Smooth muscle cell (in vitro differentiated cells): Measurements from ENCODE around the gene MRRF. TPM values are rescaled to one million over a fixed set of nuclear protein-coding genes. Genes with fewer than 3 reads are reported as not detected.

ENCODE experiments used
- DNase-seq: peaks from one replicate; lab custom pipeline; 2025; ENCODE audit not compliant: unreplicated experiment; lab: John Stamatoyannopoulos, UW
- H2AFZ ChIP-seq: fragments of 200-600 bp; sonication (generic); 2 replicates; pipeline ENCODE4 v1.6.0; 2016; ENCODE audit warnings: antibody characterized with exemption, low read depth, mild to moderate bottlenecking
- H3F3A ChIP-seq: fragments of 200-600 bp; sonication (generic); 2 replicates; pipeline ENCODE4 v1.6.0; 2017; ENCODE audit warnings: antibody characterized with exemption, low read depth
- H3K27ac ChIP-seq: fragments of 200-600 bp; sonication (generic); 2 replicates; pipeline ENCODE4 v1.5.1; 2016; ENCODE audit warnings: low read depth, mild to moderate bottlenecking
- H3K27me3 ChIP-seq: fragments of 200-600 bp; sonication (generic); 2 replicates; pipeline ENCODE4 v1.6.1; 2016; ENCODE audit warnings: low read depth, mild to moderate bottlenecking
- H3K36me3 ChIP-seq: fragments of 200-600 bp; sonication (generic); 2 replicates; pipeline ENCODE4 v1.5.1; 2016; ENCODE audit warnings: low read depth
- H3K4me1 ChIP-seq: fragments of 200-600 bp; sonication (generic); 2 replicates; pipeline ENCODE4 v1.5.1; 2016; ENCODE audit warnings: low read depth
- H3K4me2 ChIP-seq: fragments of 200-600 bp; sonication (generic); 2 replicates; pipeline ENCODE4 v1.6.0; 2016; ENCODE audit warnings: mild to moderate bottlenecking
- H3K4me3 ChIP-seq: fragments of 200-600 bp; sonication (generic); 2 replicates; pipeline ENCODE4 v1.5.1; 2016; ENCODE audit warnings: mild to moderate bottlenecking
- H3K79me2 ChIP-seq: fragments of 200-600 bp; sonication (generic); 2 replicates; pipeline ENCODE4 v1.6.0; 2016; ENCODE audit warnings: low read depth, mild to moderate bottlenecking
- H3K9ac ChIP-seq: fragments of 200-600 bp; sonication (generic); 2 replicates; pipeline ENCODE4 v1.6.0; 2016; ENCODE audit warnings: low read depth
- H3K9me3 ChIP-seq: fragments of 200-600 bp; sonication (generic); replicated peaks from 2 replicates; pipeline ENCODE4 v1.5.1; 2016; ENCODE audit warnings: low read depth
- H4K20me1 ChIP-seq: fragments of 200-600 bp; sonication (generic); 2 replicates; pipeline ENCODE4 v1.6.0; 2016; ENCODE audit warnings: low read depth
- WGBS: methylation state at CpG from one replicate; pipeline ENCODE4 v1.1.7; 2016; ENCODE audit warnings: low lambda C conversion rate; 5-methylcytosine and 5-hydroxymethylcytosine counted together
- polyA plus RNA-seq: library from polyadenylated mRNA; unstranded; fragments of >200 nt; fragmentation: Nextera tagmentation; extraction: Ambion mirVana; gene quantifications from 2 replicates; pipeline ENCODE4 v1.2.1, GENCODE V29; 2016
- total RNA-seq: library from RNA; depleted of rRNA; stranded (reverse); fragments of >200 nt; gene quantifications from 2 replicates; pipeline ENCODE4 v1.2.3, GENCODE V29; 2014
- TF ChIP-seq, protein P1 (sequence below): fragments of 200-600 bp; sonication (generic); IDR thresholded peaks from 2 replicates; pipeline ENCODE4 v1.5.1; 2017; ENCODE audit warnings: borderline replicate concordance, mild to moderate bottlenecking, antibody characterized with exemption; ENCODE audit not compliant: insufficient read depth, poor library complexity, severe bottlenecking

The MRRF gene
- total and polyA plus RNA-seq, 2 experiments from 2014 or later: 8.4 to 28.1 TPM

DNA sequence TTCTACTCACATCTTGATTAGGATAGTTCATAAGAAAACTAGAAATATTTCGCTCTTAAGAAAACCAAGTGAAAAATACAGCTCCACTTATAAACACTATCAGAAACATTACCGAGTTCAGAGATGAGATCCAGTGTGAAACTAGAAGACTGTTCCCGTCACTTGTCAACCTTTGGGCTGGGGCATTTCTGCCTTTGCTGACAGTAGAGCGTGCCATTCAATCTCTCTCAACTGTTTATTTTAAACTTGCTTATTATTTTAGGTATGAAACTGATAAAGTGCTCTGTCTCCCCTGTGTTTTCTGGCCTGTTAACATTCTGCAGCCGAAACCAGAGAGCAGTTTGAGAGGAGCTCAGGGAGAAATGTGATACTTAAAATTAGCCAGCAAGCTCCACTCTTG lies 16.7 kb downstream of the MRRF start:
- H3K4me3 ChIP-seq: no peak overlapping the region
- no peak overlapping the region for H3K9ac ChIP-seq
- TF ChIP-seq, protein P1, sequence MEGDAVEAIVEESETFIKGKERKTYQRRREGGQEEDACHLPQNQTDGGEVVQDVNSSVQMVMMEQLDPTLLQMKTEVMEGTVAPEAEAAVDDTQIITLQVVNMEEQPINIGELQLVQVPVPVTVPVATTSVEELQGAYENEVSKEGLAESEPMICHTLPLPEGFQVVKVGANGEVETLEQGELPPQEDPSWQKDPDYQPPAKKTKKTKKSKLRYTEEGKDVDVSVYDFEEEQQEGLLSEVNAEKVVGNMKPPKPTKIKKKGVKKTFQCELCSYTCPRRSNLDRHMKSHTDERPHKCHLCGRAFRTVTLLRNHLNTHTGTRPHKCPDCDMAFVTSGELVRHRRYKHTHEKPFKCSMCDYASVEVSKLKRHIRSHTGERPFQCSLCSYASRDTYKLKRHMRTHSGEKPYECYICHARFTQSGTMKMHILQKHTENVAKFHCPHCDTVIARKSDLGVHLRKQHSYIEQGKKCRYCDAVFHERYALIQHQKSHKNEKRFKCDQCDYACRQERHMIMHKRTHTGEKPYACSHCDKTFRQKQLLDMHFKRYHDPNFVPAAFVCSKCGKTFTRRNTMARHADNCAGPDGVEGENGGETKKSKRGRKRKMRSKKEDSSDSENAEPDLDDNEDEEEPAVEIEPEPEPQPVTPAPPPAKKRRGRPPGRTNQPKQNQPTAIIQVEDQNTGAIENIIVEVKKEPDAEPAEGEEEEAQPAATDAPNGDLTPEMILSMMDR: no peak
- peaks cover 10% of the 10 kb centered on the region for H3K36me3 ChIP-seq
- peaks cover 22% of the 10 kb centered on the region for H4K20me1 ChIP-seq
- H3K27me3 ChIP-seq: no peaks in the 10 kb centered on the region
- 92% methylated on average over 5 of the region's 5 CpGs for WGBS
- no peaks in the 10 kb centered on the region for H3K9me3 ChIP-seq
- H3K4me2 ChIP-seq: no peak overlapping the region
- no peaks in the 10 kb centered on the region for H3K4me1 ChIP-seq
- H3K27ac ChIP-seq: no peak overlapping the region
- no peaks in the 10 kb centered on the region for H3F3A ChIP-seq
- H3K79me2 ChIP-seq: peaks cover 17% of the 10 kb centered on the region
- DNase-seq: no peak
- no peak overlapping the region for H2AFZ ChIP-seq

DNA sequence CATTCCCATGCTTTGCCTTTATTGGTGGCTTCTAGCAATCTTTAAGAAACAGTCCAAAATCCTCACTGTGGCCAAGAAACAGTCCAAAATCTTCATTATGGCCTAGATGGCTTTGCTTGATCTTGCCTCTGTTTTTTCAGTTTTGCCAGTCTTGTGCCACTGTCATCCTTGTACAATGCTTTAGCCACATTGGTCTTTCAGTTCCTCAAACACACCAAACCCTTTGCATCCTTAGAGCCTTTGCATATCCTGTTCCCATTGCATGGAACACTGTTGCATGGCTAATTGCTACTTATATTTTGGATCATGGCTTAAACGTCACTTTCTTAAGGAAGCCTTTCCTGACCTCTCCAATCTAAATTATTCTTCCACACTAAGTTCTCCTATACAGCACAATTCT lies 22.1 kb downstream of the MRRF start:
- peaks cover 11% of the 10 kb centered on the region for H3K36me3 ChIP-seq

DNA sequence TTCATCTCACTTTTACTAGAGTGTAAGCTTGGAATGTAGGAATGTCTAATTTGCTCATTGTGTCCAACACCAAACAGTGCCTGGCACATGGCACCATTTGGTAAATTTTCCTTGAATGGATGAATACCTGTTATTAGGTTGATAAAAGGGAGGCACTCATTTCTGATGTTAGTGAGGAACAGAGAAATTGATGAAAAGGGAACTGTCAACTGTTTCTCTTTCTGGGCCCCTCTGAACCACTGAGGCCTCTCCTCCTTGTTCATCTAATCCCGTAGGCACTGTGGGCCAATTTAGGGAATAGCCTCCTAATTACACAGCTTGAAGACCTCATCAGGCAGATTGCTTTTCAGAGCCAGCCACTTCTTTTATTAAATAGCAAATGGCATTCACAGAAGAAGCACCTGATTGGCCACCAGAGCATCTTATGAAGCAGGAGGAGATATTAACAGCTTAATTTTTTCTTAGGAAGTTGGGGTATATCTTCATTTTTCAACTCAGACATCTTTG lies 22.6 kb downstream of the MRRF start:
- H3K9me3 ChIP-seq: no peaks in the 10 kb centered on the region
- H3K9ac ChIP-seq: no peak overlapping the region
- H4K20me1 ChIP-seq: no peaks in the 10 kb centered on the region
- H3K4me3 ChIP-seq: no peak overlapping the region
- H3K4me2 ChIP-seq: no peak overlapping the region
- peaks cover 11% of the 10 kb centered on the region for H3K36me3 ChIP-seq
- no peak for DNase-seq
- no peaks in the 10 kb centered on the region for H3K4me1 ChIP-seq
- no peak overlapping the region for H3K27ac ChIP-seq
- no peaks in the 10 kb centered on the region for H3K27me3 ChIP-seq
- TF ChIP-seq, protein P1: no peak
- H2AFZ ChIP-seq: no peak overlapping the region
- no peaks in the 10 kb centered on the region for H3K79me2 ChIP-seq
- H3F3A ChIP-seq: no peaks in the 10 kb centered on the region
- WGBS: 100% methylated on average over 1 of the region's 1 CpG

More for the DNA sequence above, 22.1 kb downstream of the MRRF start:
- H3K4me3 ChIP-seq: no peak overlapping the region
- H3K27me3 ChIP-seq: no peaks in the 10 kb centered on the region
- WGBS: 97% methylated on average over 1 of the region's 1 CpG
- no peaks in the 10 kb centered on the region for H4K20me1 ChIP-seq
- TF ChIP-seq, protein P1: no peak
- no peak overlapping the region for H3K27ac ChIP-seq
- H3K4me2 ChIP-seq: no peak overlapping the region
- no peak overlapping the region for H2AFZ ChIP-seq
- H3K4me1 ChIP-seq: no peaks in the 10 kb centered on the region
- no peaks in the 10 kb centered on the region for H3K79me2 ChIP-seq
- no peak overlapping the region for H3K9ac ChIP-seq
- no peaks in the 10 kb centered on the region for H3K9me3 ChIP-seq
- DNase-seq: no peak
- no peaks in the 10 kb centered on the region for H3F3A ChIP-seq

DNA sequence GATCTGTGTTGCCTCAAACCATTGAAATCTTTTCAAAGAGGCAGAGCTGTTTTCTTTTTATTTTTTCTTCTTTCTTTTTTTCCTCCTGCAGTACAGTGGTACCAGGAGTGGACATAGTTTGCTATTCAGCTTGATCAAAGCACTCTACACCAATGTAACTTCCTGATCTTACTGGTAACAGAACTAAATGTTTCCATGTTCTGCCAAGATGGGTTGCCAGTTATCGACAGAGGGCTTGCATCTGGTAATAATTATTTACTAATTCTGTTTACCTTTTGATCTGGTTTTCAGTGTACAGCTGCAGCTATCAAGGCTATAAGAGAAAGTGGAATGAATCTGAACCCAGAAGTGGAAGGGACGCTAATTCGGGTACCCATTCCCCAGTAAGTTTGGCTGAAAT lies 26.8 kb downstream of the MRRF start:
- Histone ChIP-seq H4K20me1 (no peaks in the 10 kb centered on the region), H2AFZ (no peak overlapping the region), H3K27me3 (no peaks in the 10 kb centered on the region), H3K4me3 (no peak overlapping the region), H3K36me3 (peaks cover 4% of the 10 kb centered on the region), H3K9ac (no peak overlapping the region), H3F3A (no peaks in the 10 kb centered on the region), H3K79me2 (no peaks in the 10 kb centered on the region), H3K4me2 (no peak overlapping the region), H3K9me3 (no peaks in the 10 kb centered on the region), H3K27ac (no peak overlapping the region), H3K4me1 (no peaks in the 10 kb centered on the region)
- DNase-seq: no peak
- TF ChIP-seq, protein P1: no peak
- 99% methylated on average over 3 of the region's 3 CpGs for WGBS
